Testis (tissue), 2 donors: ENCODE data around the gene C20orf144.

Source experiments
- CTCF ChIP-seq, 3 experiments: fragments of 450-650 bp in 2 of 3; fragments of 200-600 bp in 1 of 3; sonication (generic) in 1 of 3; IDR thresholded peaks; one replicate each; pipeline ENCODE4 v1.5.1; 2016 to 2019; ENCODE audit warnings: antibody characterized with exemption in 3 of 3, mild to moderate bottlenecking in 2 of 3, moderate library complexity in 1 of 3
- POLR2A ChIP-seq: fragments of 450-650 bp; IDR thresholded peaks from one replicate; pipeline ENCODE4 v1.6.1; 2017; ENCODE audit warnings: antibody characterized with exemption, mild to moderate bottlenecking, moderate library complexity

DNA sequence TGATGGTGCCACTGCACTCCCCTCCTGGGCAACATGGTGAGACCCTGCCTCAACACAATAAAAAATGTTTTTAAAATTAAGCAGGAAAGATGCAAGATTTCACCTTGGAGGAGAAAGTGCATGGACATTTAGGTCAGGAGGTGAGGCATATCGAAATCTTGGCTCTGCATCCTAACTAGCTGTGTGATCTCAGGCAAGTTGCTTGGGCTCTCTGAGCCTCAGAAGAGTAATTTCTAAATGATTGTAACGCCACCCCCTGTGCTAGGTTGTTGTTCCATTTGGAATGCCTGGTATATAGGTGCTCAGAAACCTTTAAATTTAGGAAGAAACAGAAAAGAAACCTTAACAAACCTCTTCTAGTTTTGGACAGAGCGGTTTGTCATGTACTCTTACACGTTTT is 35.9 kb upstream of the C20orf144 start:
- TF ChIP-seq CTCF (IDR thresholded peaks at IDR 0.05) (no peak), POLR2A (no peak)
